Pancreas (tissue), 10 donors: ENCODE results near the gene AIFM1. TPM values are rescaled to one million over a fixed set of nuclear protein-coding genes. Genes with fewer than 3 reads are reported as not detected.
A peak's percentile ranks its signal among the peaks of the same experiment; 100 is the strongest.

Experiments
- ATAC-seq, 4 donors: fragments of 200-7000 bp; cut with Tn5 transposase; one replicate each; pipeline versions ENCODE4 v1.8.0 to v1.9.1; 2020; ENCODE audit warnings: mild to moderate bottlenecking in 4 of 4, moderate library complexity in 4 of 4
- DNase-seq, 6 donors: peaks; one replicate each; pipeline ENCODE4 v3.0.0-alpha.2; 2020
- FAIRE-seq: peaks from 2 replicates; lab custom pipeline; 2012; peaks lifted over from hg19 to GRCh38; lab: Jason Lieb, UNC
- H3K27ac ChIP-seq, 4 donors: fragments of 200-600 bp; sonication (generic); 1 replicate in 3 of 4; 2 replicates in 1 of 4; pipeline versions ENCODE4 v1.5.0 to v1.8.0; 2020
- H3K27me3 ChIP-seq, 4 donors: fragments of 200-600 bp; one replicate each; pipeline ENCODE4 v1.8.0; 2021
- H3K36me3 ChIP-seq, 3 donors: fragments of 200-600 bp; sonication (generic) in 1 of 3; one replicate each; pipeline versions ENCODE4 v1.5.0 to v1.8.0; 2020 to 2021
- H3K4me1 ChIP-seq, 3 donors: fragments of 200-600 bp; one replicate each; pipeline ENCODE4 v1.8.0; 2021
- H3K4me3 ChIP-seq, 4 donors: fragments of 200-600 bp; sonication (generic) in 2 of 4; one replicate each; pipeline versions ENCODE4 v1.5.0 to v1.8.0; 2020 to 2021
- H3K9me3 ChIP-seq, 4 donors: fragments of 200-600 bp; one replicate each; pipeline ENCODE4 v1.8.0; 2021
- CTCF ChIP-seq, 4 donors: fragments of 200-600 bp; sonication (generic) in 3 of 4; IDR thresholded peaks; one replicate each; pipeline versions ENCODE4 v1.5.0 to v1.8.0; 2021; ENCODE audit warnings: antibody characterized with exemption in 4 of 4
- WGBS, 2 donors: extraction: QIAGEN DNeasy Blood & Tissue Kit; methylation state at CpG; one replicate each; pipeline ENCODE4 v1.1.7; 2013; 5-methylcytosine and 5-hydroxymethylcytosine counted together
- intact Hi-C, 3 donors: fragments of 100-400 bp; cut with DNase I; formaldehyde crosslinking; loops; one replicate each; pipeline versions ENCODE4 v1.11.1 to v1.14.2; 2022
- polyA plus RNA-seq, 2 donors: library from polyadenylated mRNA; stranded (reverse); fragments of 200-250 nt; gene quantifications; one replicate each; pipeline ENCODE4 v1.2.3, GENCODE V29; 2013
- total RNA-seq, 6 donors: library from RNA; stranded (reverse); fragmentation: NEBNext Ultra II Directional in 4 of 6; extraction: Animal tissue kit (Norgen Biotek cat#: 25700) in 4 of 6; gene quantifications; one replicate each; pipeline versions ENCODE4 v1.2.1 to v1.2.4, GENCODE V29; 2021 to 2023
- donor health status: healthy with polysubstance abuse.
- donor health status: DM: no; HTN: no; CAD: no; lungs with moderate emphysema.
- donor health status: DM: no; HTN: no; CAD: no.
- donor health status: control.
- donor health status: control.
- donor health status: Bipolar disorder and iron deficiency.
- donor health status: DM: yes; HTN: yes; CAD: no.
- donor health status: DM: no; HTN: no; CAD: no.
- donor health status: DM: no; HTN: no; CAD: no.
- donor health status: DM: yes; HTN: yes; CAD: no.

The AIFM1 gene
- total and polyA plus RNA-seq, 8 donors = 12.1 to 19.7 (median 15.3) TPM

GRCh38 chrX:130125091-130125874 lies 40.4 kb downstream of the AIFM1 start:
- no peak for TF ChIP-seq CTCF (IDR thresholded peaks at IDR 0.05)
- 38 to 42% methylated on average over 13 of the region's 13 CpGs for WGBS, 2 donors
- Histone ChIP-seq H3K4me1 (no peaks in the 10 kb centered on the region), H3K27me3 (no peaks in the 10 kb centered on the region), H3K36me3 (no peaks in the 10 kb centered on the region), H3K4me3 (no peak overlapping the region), H3K9me3 (no peaks in the 10 kb centered on the region), H3K27ac (peak overlapping the region in 1 of 4 donors; percentile 28)
- FAIRE-seq (peak; percentile 45), ATAC-seq (peak; percentile 66 to 86 (median 78)), DNase-seq (peak in 4 of 6 donors; percentile 70 to 79 (median 71))
- intact Hi-C loops = no loop called here

DNA sequence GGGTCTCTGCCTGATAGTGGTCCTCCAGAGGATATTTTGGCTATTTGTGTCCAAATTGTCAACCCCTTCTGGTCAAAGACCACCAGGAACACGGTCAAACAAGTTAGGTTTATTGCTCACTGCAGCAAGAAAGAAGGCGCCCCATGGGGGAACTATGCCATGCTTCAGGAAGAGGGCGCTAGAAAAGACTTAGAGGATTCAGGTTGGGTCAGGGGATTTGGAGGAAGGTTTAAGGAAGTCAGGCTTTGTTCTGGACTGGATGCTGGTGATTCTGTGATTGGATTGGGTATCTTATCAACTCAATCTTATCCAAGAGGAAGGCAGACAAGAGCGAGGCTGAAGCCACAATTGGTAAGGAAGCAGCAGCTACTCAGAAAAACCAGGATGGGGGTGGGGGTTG lies 41.1 kb downstream of the AIFM1 start:
- intact Hi-C loops = no loop called here
- ATAC-seq = no peak
- no peak for FAIRE-seq
- TF ChIP-seq CTCF (IDR thresholded peaks at IDR 0.05) = no peak
- Histone ChIP-seq H3K27ac (no peak overlapping the region), H3K4me1 (no peaks in the 10 kb centered on the region), H3K4me3 (no peak overlapping the region), H3K36me3 (no peaks in the 10 kb centered on the region), H3K27me3 (no peaks in the 10 kb centered on the region), H3K9me3 (no peaks in the 10 kb centered on the region)
- no peak for DNase-seq
- 69 to 91% methylated on average over 4 of the region's 4 CpGs for WGBS, 2 donors

DNA sequence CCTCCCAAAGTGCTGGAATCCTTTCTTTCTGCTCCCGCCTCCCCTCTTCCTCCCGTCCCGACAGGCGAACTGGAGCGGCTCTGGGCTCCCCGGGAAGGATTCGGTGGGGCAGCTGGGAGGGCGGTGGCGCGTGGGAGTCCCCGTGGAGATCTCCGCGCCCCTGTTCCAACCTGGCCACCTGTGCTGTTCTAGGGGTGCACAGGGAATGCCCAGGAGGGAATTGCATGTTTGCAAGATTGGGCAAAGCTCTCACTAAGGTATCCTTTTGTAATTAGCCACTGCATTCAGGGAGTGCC lies 44.2 kb downstream of the AIFM1 start:
- H3K4me3 ChIP-seq = peak overlapping the region in 1 of 4 donors; percentile 39
- no peak overlapping the region for H3K27ac ChIP-seq
- no peaks in the 10 kb centered on the region for H3K36me3 ChIP-seq
- no peaks in the 10 kb centered on the region for H3K27me3 ChIP-seq
- WGBS, 2 donors = 52 to 76% methylated on average over 13 of the region's 13 CpGs
- intact Hi-C loops = no loop called here
- FAIRE-seq (no peak), DNase-seq (no peak), ATAC-seq (no peak)
- H3K4me1 ChIP-seq = no peaks in the 10 kb centered on the region
- TF ChIP-seq CTCF (IDR thresholded peaks at IDR 0.05) = no peak
- H3K9me3 ChIP-seq = no peaks in the 10 kb centered on the region

- WGBS, 2 donors = 4 to 36% methylated on average over 54 to 58 of the region's 58 CpGs
- peak overlapping the region in 2 of 4 donors; percentile 27 to 39 for H3K4me3 ChIP-seq
- H3K4me1 ChIP-seq = no peaks in the 10 kb centered on the region
- no peaks in the 10 kb centered on the region for H3K27me3 ChIP-seq
- no peak overlapping the region for H3K27ac ChIP-seq
- ATAC-seq (peak; percentile 64 to 86 (median 82)), FAIRE-seq (no peak), DNase-seq (peak; percentile 40 to 83 (median 62))
- intact Hi-C loops = no loop called here
- H3K36me3 ChIP-seq = no peaks in the 10 kb centered on the region
- no peaks in the 10 kb centered on the region for H3K9me3 ChIP-seq
- peak; percentile 18 to 34 (median 20) for TF ChIP-seq CTCF (IDR thresholded peaks at IDR 0.05)
These were observed 44.7 kb downstream of the AIFM1 start for GRCh38 chrX:130120746-130121504.
